NCI-H446 treated with DMSO at 0.1 percent for 48 hours (cell line): Measurements from ENCODE around the gene WHRN.

Source experiments
- DNase-seq: peaks from one replicate; lab custom pipeline; 2025; lab: John Stamatoyannopoulos, UW

The WHRN gene

DNA sequence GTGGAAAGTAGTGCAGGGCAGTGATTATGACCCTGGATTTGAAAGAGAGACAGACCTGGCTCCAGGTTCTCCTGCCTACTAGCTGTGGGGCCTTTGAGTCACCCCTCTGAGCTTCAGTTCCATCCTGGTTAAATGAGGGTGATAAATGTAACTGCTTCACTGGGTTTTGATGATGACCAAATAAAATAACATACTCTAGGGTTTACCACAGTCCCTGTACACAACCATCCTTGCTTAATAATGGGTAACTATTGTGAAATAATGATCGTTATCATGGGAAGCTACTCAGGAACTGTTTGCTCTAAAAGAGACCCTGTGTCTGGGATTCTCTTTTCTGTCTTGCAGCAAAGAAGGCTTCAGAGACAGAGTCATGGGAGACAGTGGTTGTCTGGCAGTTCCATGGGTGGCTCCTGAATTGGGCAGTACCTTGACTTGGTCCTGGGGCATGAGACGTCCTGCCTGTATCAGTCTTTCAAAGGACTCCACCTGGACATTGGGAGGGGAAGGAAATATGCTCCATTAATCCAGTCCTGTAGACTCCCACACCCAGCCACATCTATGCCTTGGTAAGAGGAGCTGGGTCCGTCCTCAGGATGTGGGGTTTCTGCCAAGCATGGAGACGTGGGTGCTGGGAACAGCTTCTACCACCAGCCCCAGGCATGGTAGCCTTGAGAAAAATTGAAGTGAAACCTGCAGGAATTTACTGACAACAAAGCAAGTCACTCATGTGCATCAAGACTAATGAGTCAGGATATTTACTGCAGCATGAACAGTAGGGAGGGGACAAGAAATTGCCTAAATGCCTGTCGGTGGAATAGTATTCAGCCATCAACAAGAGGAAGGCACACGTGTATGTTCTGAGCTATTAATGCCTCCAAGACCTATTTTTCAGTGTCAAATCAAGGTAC is 140.9 kb downstream of the WHRN start:
- no peak for DNase-seq

DNA sequence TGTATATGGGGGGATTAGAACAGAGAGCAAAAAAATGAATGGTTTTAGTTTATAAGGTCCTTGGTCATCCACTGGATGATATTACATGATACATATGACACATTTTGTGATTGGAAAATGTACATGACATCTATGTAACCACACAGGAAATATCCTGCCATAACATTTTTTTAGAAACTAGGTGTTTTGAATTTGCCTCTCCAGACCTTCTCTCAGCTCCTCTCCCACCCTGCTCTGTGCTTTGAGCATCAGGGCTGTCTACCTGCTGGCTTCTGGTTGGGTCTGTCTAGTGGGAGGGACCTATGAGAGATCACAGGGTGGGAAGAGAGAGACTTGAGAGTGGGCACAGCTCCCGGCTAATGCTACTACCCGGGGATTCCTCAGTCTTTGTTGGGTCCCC is 141.8 kb downstream of the WHRN start:
- DNase-seq, result no peak

DNA sequence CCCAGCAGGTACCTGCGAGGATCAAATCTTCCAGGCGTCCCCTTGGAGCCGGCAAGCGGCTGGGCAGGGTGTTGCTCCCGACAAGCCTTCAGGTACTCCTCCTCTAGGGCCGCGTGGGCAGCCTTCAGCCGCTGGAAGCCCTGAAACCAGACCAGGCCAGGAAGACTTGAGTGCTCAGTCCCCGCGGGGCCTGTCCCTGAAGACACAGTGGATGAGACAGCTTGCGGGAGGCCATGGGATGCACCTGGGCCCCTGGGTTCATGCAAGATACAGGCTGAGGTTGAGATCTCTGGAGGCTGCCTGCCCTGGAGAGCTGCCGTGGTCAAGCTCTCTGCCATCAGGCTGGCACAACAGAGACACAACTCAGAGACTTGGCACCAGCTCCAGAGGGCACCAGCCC is 142.9 kb downstream of the WHRN start:
- no peak for DNase-seq

DNA sequence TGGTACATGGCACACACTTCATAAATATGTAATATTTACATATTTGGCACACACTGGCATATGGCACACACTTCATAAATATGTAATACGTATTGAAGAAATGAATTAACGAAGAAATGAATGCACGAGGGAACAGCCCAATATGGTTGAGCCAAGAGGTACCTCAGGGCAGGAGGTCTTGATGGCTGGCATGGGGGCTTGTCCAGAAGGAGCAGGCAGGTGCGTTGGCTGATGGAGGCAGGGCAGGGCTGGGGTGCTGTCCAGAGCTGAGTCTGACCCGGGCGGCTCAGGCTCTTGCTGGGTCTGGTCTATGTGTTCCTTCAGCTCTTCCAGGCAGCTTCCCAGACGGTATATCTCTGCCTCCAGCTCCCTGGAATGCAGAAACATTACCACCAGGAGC is 143.7 kb downstream of the WHRN start:
- DNase-seq, result no peak

DNA sequence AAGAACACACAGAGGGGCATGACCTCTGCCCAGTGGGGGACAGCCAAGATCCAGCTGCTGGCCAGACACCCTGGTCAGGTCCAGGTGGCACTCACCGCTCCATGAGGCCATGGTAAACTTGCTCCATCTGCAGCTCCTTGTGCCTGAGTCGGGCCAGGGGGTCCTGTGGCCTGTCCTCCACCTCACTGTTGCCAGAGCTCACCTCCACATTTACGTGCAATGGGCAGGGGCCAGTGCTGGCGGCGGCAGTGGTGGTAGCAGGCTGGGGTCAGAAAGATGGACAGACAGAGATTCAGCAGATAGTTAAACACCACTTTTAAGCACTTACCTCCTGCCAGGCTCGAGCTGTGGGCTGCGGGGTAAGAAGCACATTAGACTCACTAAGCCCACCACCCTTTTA is 145.5 kb downstream of the WHRN start:
- no peak for DNase-seq

DNA sequence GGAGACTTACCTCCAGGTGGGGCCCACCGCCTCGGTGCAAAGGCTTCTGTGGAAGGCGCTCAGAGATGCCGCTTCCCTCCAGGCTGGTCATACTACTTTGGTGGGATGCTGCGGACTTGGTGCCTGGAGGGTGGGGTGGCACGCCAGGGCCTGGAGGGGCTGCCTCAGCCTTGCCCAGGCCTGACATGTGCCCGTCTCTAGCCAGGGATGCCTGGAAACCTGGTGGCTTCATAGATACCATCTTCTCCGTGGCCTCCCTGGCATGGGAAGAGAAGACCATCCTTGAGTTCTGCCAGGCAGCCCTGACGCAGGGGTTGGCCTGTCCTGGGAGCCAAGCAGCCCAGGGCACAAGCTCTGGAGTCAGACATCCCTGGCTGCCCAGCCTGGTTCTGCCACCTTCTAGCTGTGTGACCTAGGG is 147.4 kb downstream of the WHRN start:
- no peak for DNase-seq

DNA sequence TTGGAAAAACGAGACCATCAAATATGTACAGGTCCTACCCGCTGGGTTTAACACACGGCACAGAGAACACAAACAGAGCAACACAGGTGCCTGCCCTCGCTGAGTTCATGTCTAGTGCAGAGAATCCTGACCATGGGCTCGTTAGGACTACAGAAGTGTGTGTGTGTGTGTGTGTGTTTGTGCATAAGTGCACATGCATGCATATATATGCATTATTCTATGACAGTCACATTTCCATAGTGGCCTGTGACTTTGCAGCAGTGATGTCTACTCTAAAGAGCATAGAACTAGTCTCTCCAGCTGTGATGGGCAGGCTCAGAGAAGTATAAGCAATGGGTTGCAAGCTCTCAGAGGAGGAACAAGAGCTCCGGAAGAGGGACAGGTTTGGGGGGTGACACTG is 147.9 kb downstream of the WHRN start:
- DNase-seq, result no peak

DNA sequence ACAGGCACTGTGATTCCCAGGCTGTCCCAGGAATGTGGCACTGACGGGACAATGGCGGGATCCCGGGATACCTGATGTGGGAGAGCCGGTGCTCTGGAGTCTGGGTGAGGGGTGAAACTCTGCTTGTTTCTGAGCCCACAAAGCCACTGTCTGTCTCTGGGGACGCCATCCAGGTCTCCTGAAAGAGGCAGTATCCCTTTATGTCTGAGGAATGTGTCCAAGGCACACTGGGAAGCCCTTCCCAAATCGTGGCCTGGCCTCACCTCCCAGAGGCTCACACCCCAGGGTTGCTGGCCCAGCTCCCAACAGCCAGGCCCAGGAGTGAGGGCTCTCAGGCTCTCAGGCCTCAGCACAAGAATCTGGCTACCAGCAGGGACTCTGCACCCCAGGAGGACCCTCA is 148.5 kb downstream of the WHRN start:
- no peak for DNase-seq

DNA sequence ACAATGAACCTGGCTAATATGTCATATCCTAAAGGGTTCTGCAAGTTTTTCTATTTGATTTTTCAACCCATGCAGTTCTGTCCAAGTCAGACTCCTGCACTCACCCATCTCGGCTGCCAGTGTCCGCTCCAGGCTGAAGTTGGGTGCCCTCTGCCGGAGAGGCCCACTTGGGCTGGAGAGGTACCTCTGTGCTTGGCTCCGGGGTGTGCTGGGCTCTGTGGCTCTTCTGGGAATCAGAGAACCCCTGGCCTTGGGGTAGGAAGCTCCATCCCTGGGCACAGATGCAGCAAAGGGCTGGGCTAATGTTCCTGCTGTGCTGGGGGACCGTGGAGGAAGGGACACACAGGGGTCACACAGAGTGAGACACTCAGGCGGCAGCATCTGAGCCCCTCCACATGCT is 149.5 kb downstream of the WHRN start:
- DNase-seq, result no peak
